ENCODE measurements around the gene PNPO. TPM values are rescaled to one million over a fixed set of nuclear protein-coding genes. Genes with fewer than 3 reads are reported as not detected.
A peak's percentile ranks its signal among the peaks of the same experiment; 100 is the strongest.

PNPO gene
- total and polyA plus RNA-seq, 2 of the 13 experiments (the other 11 are each of a cell fraction or from before 2014, with no cell fraction given): 47.9 to 63.3 TPM

GRCh38 chr17:47952171-47953021, 11.0 kb downstream of the PNPO start (continued):
- TF ChIP-seq ZNF577 (CRISPR knock-in tag; IDR thresholded peaks at IDR 0.05; ENCODE audit: borderline replicate concordance, low read depth) (no peak), TCF7L2 (IDR thresholded peaks at IDR 0.05; ENCODE audit: low read depth, low read length) (no peak), MTERF4 (CRISPR knock-in tag; IDR thresholded peaks at IDR 0.05) (no peak), ZBTB7B (CRISPR knock-in tag; IDR thresholded peaks at IDR 0.05) (peak; percentile 80), ZNF275 (CRISPR knock-in tag; IDR thresholded peaks at IDR 0.05; ENCODE audit: borderline replicate concordance) (no peak), PCBP2 (optimal IDR thresholded peaks at IDR 0.05; ENCODE audit: low read depth, low read length, poor library complexity, severe bottlenecking) (no peak), ZNF160 (CRISPR knock-in tag; IDR thresholded peaks at IDR 0.05) (peak; percentile 43; the same call in 1 of the 2 replicates), RFX1 (IDR thresholded peaks at IDR 0.05) (no peak), ZNF34 (CRISPR knock-in tag; IDR thresholded peaks at IDR 0.05; ENCODE audit: borderline replicate concordance) (no peak), BORCS8-MEF2B (CRISPR knock-in tag; IDR thresholded peaks at IDR 0.05) (no peak), ZNF318 (CRISPR knock-in tag; IDR thresholded peaks at IDR 0.05) (no peak), NFATC3 (CRISPR knock-in tag; IDR thresholded peaks at IDR 0.05) (0 out of 2 replicates have a peak, but pooled peaks have one; percentile 25), ZNF18 (CRISPR knock-in tag; IDR thresholded peaks at IDR 0.05; ENCODE audit: insufficient replicate concordance) (no peak)
